Keratinocyte (primary cell): ENCODE data around the gene TSHZ1. TPM values are rescaled to one million over a fixed set of nuclear protein-coding genes. Genes with fewer than 3 reads are reported as not detected.

Experiments
- DNase-seq: peaks from one replicate; pipeline ENCODE4 v3.0.0-alpha.2; 2011; ENCODE audit warnings: low read depth, missing footprints, low spot score
- FAIRE-seq: peaks from 2 replicates; lab custom pipeline; 2011; peaks lifted over from hg19 to GRCh38; lab: Jason Lieb, UNC
- H2AFZ ChIP-seq: 2 replicates; pipeline ENCODE4 v1.6.0; 2012; ENCODE audit warnings: low read length, control low read depth, inconsistent platforms; ENCODE audit not compliant: control insufficient read depth
- H3K27ac ChIP-seq: 2 replicates; pipeline ENCODE4 v1.5.1; 2011; ENCODE audit warnings: low read length; ENCODE audit not compliant: control insufficient read depth, insufficient read depth
- H3K27me3 ChIP-seq: 3 replicates; pipeline ENCODE4 v1.6.0; 2011; ENCODE audit warnings: low read length; ENCODE audit not compliant: control insufficient read depth, insufficient read depth; ENCODE audit errors: extremely low read depth
- H3K36me3 ChIP-seq, 2 experiments: 2 replicates in 1 of 2; 3 replicates in 1 of 2; pipeline ENCODE4 v1.5.1; 2011; ENCODE audit warnings: low read length in 2 of 2, mild to moderate bottlenecking in 1 of 2; ENCODE audit not compliant: control insufficient read depth in 2 of 2, insufficient read depth in 2 of 2; ENCODE audit errors: extremely low read depth in 1 of 2
- H3K4me1 ChIP-seq: 3 replicates; pipeline ENCODE4 v1.5.1; 2011; ENCODE audit warnings: low read length; ENCODE audit not compliant: control insufficient read depth, insufficient read depth; ENCODE audit errors: extremely low read depth
- H3K4me2 ChIP-seq: 3 replicates; pipeline ENCODE4 v1.6.0; 2011; ENCODE audit warnings: low read depth, low read length; ENCODE audit not compliant: control insufficient read depth, insufficient read depth; ENCODE audit errors: extremely low read depth
- H3K4me3 ChIP-seq, 3 experiments: fragments of 200-600 bp in 1 of 3; sonication (generic) in 1 of 3; 2 replicates in 2 of 3; 3 replicates in 1 of 3; pipeline ENCODE4 v1.5.1; 2011 to 2016; ENCODE audit warnings: low read length in 3 of 3, mild to moderate bottlenecking in 3 of 3, control low read depth in 2 of 3, inconsistent platforms in 1 of 3, low read depth in 1 of 3, mixed read lengths in 1 of 3, mixed run types in 1 of 3, moderate library complexity in 1 of 3; ENCODE audit not compliant: control insufficient read depth in 2 of 3, insufficient read depth in 2 of 3; ENCODE audit errors: extremely low read depth in 1 of 3
- H3K79me2 ChIP-seq: 2 replicates; pipeline ENCODE4 v1.6.0; 2012; ENCODE audit warnings: low read length; ENCODE audit not compliant: control insufficient read depth, insufficient read depth
- H3K9ac ChIP-seq: 3 replicates; pipeline ENCODE4 v1.6.0; 2011; ENCODE audit warnings: low read length; ENCODE audit not compliant: control insufficient read depth, insufficient read depth; ENCODE audit errors: extremely low read depth
- H3K9me1 ChIP-seq: 3 replicates; pipeline ENCODE4 v1.6.0; 2011; ENCODE audit warnings: low read length; ENCODE audit not compliant: control insufficient read depth, insufficient read depth; ENCODE audit errors: extremely low read depth
- H3K9me3 ChIP-seq: 2 replicates; pipeline ENCODE4 v1.5.1; 2012; ENCODE audit warnings: low read depth, low read length; ENCODE audit not compliant: control insufficient read depth
- H4K20me1 ChIP-seq: 3 replicates; pipeline ENCODE4 v1.6.0; 2011; ENCODE audit warnings: low read length; ENCODE audit not compliant: control insufficient read depth, insufficient read depth; ENCODE audit errors: extremely low read depth
- CTCF ChIP-seq, 3 experiments: IDR thresholded peaks in 1 of 3; conservative IDR thresholded peaks in 1 of 3; optimal IDR thresholded peaks in 1 of 3; 2 replicates in 2 of 3; 3 replicates in 1 of 3; pipeline versions ENCODE3 to v1.5.1; 2011; ENCODE audit warnings: low read length in 3 of 3, mild to moderate bottlenecking in 3 of 3, moderate library complexity in 2 of 3, control low read depth in 1 of 3, inconsistent platforms in 1 of 3; ENCODE audit not compliant: insufficient read depth in 2 of 3; ENCODE audit errors: extremely low read depth in 1 of 3
- EZH2 ChIP-seq: IDR thresholded peaks from one replicate; pipeline ENCODE4 v1.6.1; 2012; ENCODE audit warnings: inconsistent platforms, mild to moderate bottlenecking, low read length, moderate library complexity
- dilution Hi-C: fragments of 300-500 bp; cut with MboI; formaldehyde crosslinking; loops from one replicate; pipeline ENCODE4 v1.7.0; 2020; ENCODE audit warnings: low sequenced_read_pairs; ENCODE audit not compliant: extremely low pct_ligation_motif_present
- polyA plus RNA-seq, 5 experiments: library from polyadenylated mRNA; depleted of rRNA in 3 of 5; stranded (reverse) in 3 of 5; stranded (forward) in 1 of 5; unstranded in 1 of 5; fragments of >200 nt; gene quantifications; 1 replicate in 1 of 5; 2 replicates in 3 of 5; 3 replicates in 1 of 5; pipeline versions ENCODE4 v1.2.1 to v1.2.3, GENCODE V29; 2011 to 2012; ENCODE audit warnings: missing spikeins in 2 of 5, low read depth in 1 of 5, low replicate concordance in 1 of 5

Gene TSHZ1
- polyA plus RNA-seq, 1 donor (not counting 4 experiments of a cell fraction or from before 2014, with no cell fraction given), result 2.2 TPM

GRCh38 chr18:75163736-75164135 is 46.9 kb upstream of the TSHZ1 start:
- H3K4me1 ChIP-seq, result no peaks in the 10 kb centered on the region
- H4K20me1 ChIP-seq, result no peaks in the 10 kb centered on the region
- no peak overlapping the region for H3K4me2 ChIP-seq
- H3K27ac ChIP-seq, result no peak overlapping the region
- no peak overlapping the region for H3K9ac ChIP-seq
- dilution Hi-C loops, result no loop called here
- H2AFZ ChIP-seq, result no peak overlapping the region
- TF ChIP-seq EZH2 (no peak), CTCF (optimal IDR thresholded peaks at IDR 0.05 in 1 of 3, IDR thresholded peaks at IDR 0.05 in 1 of 3, conservative IDR thresholded peaks at IDR 0.05 in 1 of 3; ENCODE audit: extremely low read depth in 1 of 3, insufficient read depth in 2 of 3, low read length in 3 of 3) (no peak)
- no peaks in the 10 kb centered on the region for H3K36me3 ChIP-seq
- DNase-seq (no peak), FAIRE-seq (no peak)
- H3K9me3 ChIP-seq, result no peaks in the 10 kb centered on the region
- no peak overlapping the region for H3K4me3 ChIP-seq
- H3K79me2 ChIP-seq, result no peaks in the 10 kb centered on the region
- H3K27me3 ChIP-seq, result peaks cover 5% of the 10 kb centered on the region
- H3K9me1 ChIP-seq, result no peaks in the 10 kb centered on the region

- peaks cover 5% of the 10 kb centered on the region for H3K27me3 ChIP-seq
- FAIRE-seq (no peak), DNase-seq (no peak)
- no peaks in the 10 kb centered on the region for H3K9me1 ChIP-seq
- no peak overlapping the region for H3K9ac ChIP-seq
- no peaks in the 10 kb centered on the region for H3K4me1 ChIP-seq
- no peaks in the 10 kb centered on the region for H3K36me3 ChIP-seq
- dilution Hi-C loops, result no loop called here
- no peak overlapping the region for H3K4me2 ChIP-seq
- TF ChIP-seq CTCF (optimal IDR thresholded peaks at IDR 0.05 in 1 of 3, IDR thresholded peaks at IDR 0.05 in 1 of 3, conservative IDR thresholded peaks at IDR 0.05 in 1 of 3; ENCODE audit: extremely low read depth in 1 of 3, insufficient read depth in 2 of 3, low read length in 3 of 3), result no peak
- TF ChIP-seq EZH2, result no peak
- no peak overlapping the region for H2AFZ ChIP-seq
- H3K9me3 ChIP-seq, result no peaks in the 10 kb centered on the region
- H3K4me3 ChIP-seq, result no peak overlapping the region
- no peak overlapping the region for H3K27ac ChIP-seq
- H4K20me1 ChIP-seq, result no peaks in the 10 kb centered on the region
- no peaks in the 10 kb centered on the region for H3K79me2 ChIP-seq
These were observed 46.1 kb upstream of the TSHZ1 start for GRCh38 chr18:75164479-75164878.
